Right lobe of liver (tissue), 6 donors: Measurements from ENCODE around the gene TSPYL2. TPM values are rescaled to one million over a fixed set of nuclear protein-coding genes. Genes with fewer than 3 reads are reported as not detected.
A peak's percentile ranks its signal among the peaks of the same experiment; 100 is the strongest.

ENCODE experiments used
- ATAC-seq, 4 donors: fragments of 200-7000 bp; cut with Tn5 transposase; one replicate each; pipeline ENCODE4 v1.9.1; 2020; ENCODE audit warnings: mild to moderate bottlenecking in 4 of 4, moderate library complexity in 4 of 4
- DNase-seq, 3 donors: peaks; one replicate each; pipeline ENCODE4 v3.0.0-alpha.2; 2020
- H3K27ac ChIP-seq, 3 donors: fragments of 200-600 bp; one replicate each; pipeline ENCODE4 v1.8.0; 2022
- H3K27me3 ChIP-seq, 2 donors: fragments of 200-600 bp; one replicate each; pipeline ENCODE4 v1.8.0; 2022
- H3K36me3 ChIP-seq, 4 donors: fragments of 200-600 bp; sonication (generic) in 1 of 4; one replicate each; pipeline versions ENCODE4 v1.5.1 to v1.8.0; 2017 to 2022; ENCODE audit warnings: control low read depth in 1 of 4
- H3K4me1 ChIP-seq, 4 donors: fragments of 200-600 bp; sonication (generic) in 1 of 4; one replicate each; pipeline versions ENCODE4 v1.5.1 to v1.8.0; 2017 to 2022; ENCODE audit warnings: control low read depth in 1 of 4
- H3K4me3 ChIP-seq, 3 donors: fragments of 200-600 bp; one replicate each; pipeline ENCODE4 v1.8.0; 2022
- H3K9me3 ChIP-seq, 4 donors: fragments of 200-600 bp; sonication (generic) in 1 of 4; one replicate each; pipeline versions ENCODE4 v1.5.1 to v1.8.0; 2017 to 2022; ENCODE audit warnings: control low read depth in 1 of 4
- CTCF ChIP-seq, 4 donors: fragments of 200-600 bp in 3 of 4; fragments of 450-650 bp in 1 of 4; IDR thresholded peaks; one replicate each; pipeline versions ENCODE4 v1.5.1 to v1.8.0; 2016 to 2022; ENCODE audit warnings: antibody characterized with exemption in 4 of 4, mild to moderate bottlenecking in 2 of 4
- POLR2A ChIP-seq: fragments of 450-650 bp; IDR thresholded peaks from one replicate; pipeline ENCODE4 v1.6.1; 2017; ENCODE audit warnings: antibody characterized with exemption, mild to moderate bottlenecking
- WGBS: methylation state at CpG from one replicate; pipeline ENCODE4 v1.1.6; 2018; ENCODE audit warnings: low coverage, low lambda C conversion rate; ENCODE audit not compliant: insufficient coverage; ENCODE audit errors: missing lambda C conversion rate; 5-methylcytosine and 5-hydroxymethylcytosine counted together
- intact Hi-C, 2 donors: fragments of 100-400 bp; cut with DNase I; formaldehyde crosslinking; loops; one replicate each; pipeline versions ENCODE4 v1.11.2 to v1.14.1; 2022
- total RNA-seq, 6 experiments: library from RNA; depleted of rRNA in 2 of 6; stranded (reverse); fragments of >200 nt in 2 of 6; fragmentation: NEBNext Ultra II Directional in 3 of 6; extraction: Animal tissue kit (Norgen Biotek cat#: 25700) in 3 of 6; gene quantifications; one replicate each; pipeline versions ENCODE4 v1.1.0 to v1.2.4, GENCODE V29; 2016 to 2023
- donor health status: DM: no; HTN: yes; CAD: no.
- donor health status: DM: no; HTN: no; CAD: no.
- donor health status: DM: no; HTN: no; CAD: no.
- donor health status: DM: no; HTN: yes; CAD: no.
- donor health status: DM: no; HTN: yes; CAD: no.

Gene TSPYL2
- total RNA-seq, 6 experiments from 2014 or later: 2.8 to 8.8 (median 4.9) TPM

- DNase-seq (peak in 2 of 3 donors; percentile 49 to 75), ATAC-seq (peak in 2 of 4 donors; percentile 17 to 31)
- Histone ChIP-seq H3K27ac (no peak overlapping the region), H3K4me3 (no peak overlapping the region), H3K9me3 (no peaks in the 10 kb centered on the region), H3K36me3 (no peaks in the 10 kb centered on the region), H3K27me3 (no peaks in the 10 kb centered on the region), H3K4me1 (peaks cover 0 to 3% (median 0%) of the 10 kb centered on the region in 4 donors)
- intact Hi-C loops: no loop called here
- 33% methylated on average over 6 of the region's 6 CpGs for WGBS
- TF ChIP-seq CTCF (IDR thresholded peaks at IDR 0.05) (no peak), POLR2A (no peak)
Observed at GRCh38 chrX:53086464-53086863, 4.3 kb downstream of the TSPYL2 start.

- intact Hi-C loops: no loop called here
- no peak for TF ChIP-seq POLR2A
- no peak for TF ChIP-seq CTCF (IDR thresholded peaks at IDR 0.05)
- no peaks in the 10 kb centered on the region for H3K36me3 ChIP-seq
- H3K4me1 ChIP-seq: peaks cover 0 to 3% (median 0%) of the 10 kb centered on the region in 4 donors
- WGBS: 46% methylated on average over 2 of the region's 3 CpGs
- DNase-seq: no peak
- ATAC-seq: no peak
- H3K27me3 ChIP-seq: no peaks in the 10 kb centered on the region
- no peak overlapping the region for H3K4me3 ChIP-seq
- H3K27ac ChIP-seq: no peak overlapping the region
- no peaks in the 10 kb centered on the region for H3K9me3 ChIP-seq
Observed at GRCh38 chrX:53087388-53087831, 5.2 kb downstream of the TSPYL2 start.

- Histone ChIP-seq H3K4me1 (peaks cover 0 to 3% (median 0%) of the 10 kb centered on the region in 4 donors), H3K9me3 (no peaks in the 10 kb centered on the region), H3K27me3 (no peaks in the 10 kb centered on the region), H3K27ac (peak overlapping the region in 2 of 3 donors; percentile 59 to 74), H3K4me3 (peak overlapping the region; percentile 19 to 48 (median 25)), H3K36me3 (no peaks in the 10 kb centered on the region)
- intact Hi-C loops: no loop called here
- 35% methylated on average over 29 of the region's 51 CpGs for WGBS
- peak; percentile 74 to 80 (median 78) for DNase-seq
- ATAC-seq: peak; percentile 82 to 88 (median 84)
- no peak for TF ChIP-seq POLR2A
- TF ChIP-seq CTCF (IDR thresholded peaks at IDR 0.05): no peak
Observed at GRCh38 chrX:53088136-53088974, 6.2 kb downstream of the TSPYL2 start.

- no peaks in the 10 kb centered on the region for H3K9me3 ChIP-seq
- no peaks in the 10 kb centered on the region for H3K4me1 ChIP-seq
- intact Hi-C loops: no loop called here
- H3K27me3 ChIP-seq: no peaks in the 10 kb centered on the region
- TF ChIP-seq CTCF (IDR thresholded peaks at IDR 0.05) (peak; percentile 68 to 82 (median 80)), POLR2A (no peak)
- peak; percentile 23 to 37 (median 32) for ATAC-seq
- no peaks in the 10 kb centered on the region for H3K36me3 ChIP-seq
- WGBS: 14% methylated on average over 11 of the region's 11 CpGs
- peak overlapping the region in 2 of 3 donors; percentile 59 to 74 for H3K27ac ChIP-seq
- H3K4me3 ChIP-seq: peak overlapping the region; percentile 19 to 48 (median 25)
- no peak for DNase-seq
Observed at GRCh38 chrX:53089224-53089842, 7.2 kb downstream of the TSPYL2 start.
